Spleen (tissue), 7 donors: ENCODE results near the gene MAN1C1.

Experiments used
- POLR2AphosphoS5 ChIP-seq, 3 donors: sonication (generic); formaldehyde crosslinking; IDR thresholded peaks; one replicate each; pipeline ENCODE4 v1.5.1; 2017; ENCODE audit warnings: antibody characterized with exemption in 3 of 3
- TF ChIP-seq, protein P1 (sequence below), 11 experiments: fragments of 200-600 bp in 7 of 11; fragments of 450-650 bp in 4 of 11; sonication (generic) in 4 of 11; IDR thresholded peaks in 8 of 11; conservative IDR thresholded peaks in 3 of 11; 1 replicate in 7 of 11; 2 replicates in 4 of 11; pipeline versions ENCODE4 v1.4.0 to v1.8.0; 2016 to 2021; ENCODE audit warnings: antibody characterized with exemption in 11 of 11, inconsistent platforms in 4 of 11, mild to moderate bottlenecking in 1 of 11
- donor health status: DM: no; HTN: no; CAD: no; lungs with moderate emphysema.
- donor health status: DM: no; HTN: no; CAD: no.
- donor health status: DM: no; HTN: no; CAD: no.

DNA sequence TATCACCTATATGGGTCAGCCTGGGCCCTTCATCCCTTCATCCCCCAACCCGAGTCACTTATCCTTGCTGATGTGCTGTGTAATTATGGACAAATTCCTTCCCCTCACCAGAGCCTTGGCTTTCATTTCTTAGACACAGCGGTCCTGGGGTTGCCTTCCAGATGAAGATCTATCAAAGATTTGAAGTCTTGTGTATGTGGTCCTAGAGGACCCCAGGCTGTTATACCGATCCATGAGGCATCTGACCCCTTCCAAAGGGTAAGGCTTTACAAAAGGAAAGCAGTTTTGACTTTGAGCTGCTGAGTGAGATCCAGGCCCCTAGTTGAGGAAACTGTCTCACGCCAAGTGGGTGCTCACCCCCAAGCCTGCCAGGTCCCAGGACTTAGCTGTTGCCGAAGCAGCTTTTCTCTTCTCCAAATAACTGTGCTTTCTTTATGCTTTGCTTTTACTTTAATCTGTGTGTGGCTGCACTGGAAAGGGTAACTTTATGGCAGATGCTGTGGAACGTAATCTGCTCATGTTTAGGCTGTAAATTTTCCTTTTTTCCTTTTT, 37.6 kb downstream of the MAN1C1 start:
- no peak for TF ChIP-seq POLR2AphosphoS5 (IDR thresholded peaks at IDR 0.05)
- TF ChIP-seq, protein P1, sequence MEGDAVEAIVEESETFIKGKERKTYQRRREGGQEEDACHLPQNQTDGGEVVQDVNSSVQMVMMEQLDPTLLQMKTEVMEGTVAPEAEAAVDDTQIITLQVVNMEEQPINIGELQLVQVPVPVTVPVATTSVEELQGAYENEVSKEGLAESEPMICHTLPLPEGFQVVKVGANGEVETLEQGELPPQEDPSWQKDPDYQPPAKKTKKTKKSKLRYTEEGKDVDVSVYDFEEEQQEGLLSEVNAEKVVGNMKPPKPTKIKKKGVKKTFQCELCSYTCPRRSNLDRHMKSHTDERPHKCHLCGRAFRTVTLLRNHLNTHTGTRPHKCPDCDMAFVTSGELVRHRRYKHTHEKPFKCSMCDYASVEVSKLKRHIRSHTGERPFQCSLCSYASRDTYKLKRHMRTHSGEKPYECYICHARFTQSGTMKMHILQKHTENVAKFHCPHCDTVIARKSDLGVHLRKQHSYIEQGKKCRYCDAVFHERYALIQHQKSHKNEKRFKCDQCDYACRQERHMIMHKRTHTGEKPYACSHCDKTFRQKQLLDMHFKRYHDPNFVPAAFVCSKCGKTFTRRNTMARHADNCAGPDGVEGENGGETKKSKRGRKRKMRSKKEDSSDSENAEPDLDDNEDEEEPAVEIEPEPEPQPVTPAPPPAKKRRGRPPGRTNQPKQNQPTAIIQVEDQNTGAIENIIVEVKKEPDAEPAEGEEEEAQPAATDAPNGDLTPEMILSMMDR (IDR thresholded peaks at IDR 0.05 in 8 of 11, conservative IDR thresholded peaks at IDR 0.05 in 3 of 11), result no peak
